Tibial nerve (tissue), 4 donors: ENCODE measurements around the gene PPP6R1. TPM values are rescaled to one million over a fixed set of nuclear protein-coding genes. Genes with fewer than 3 reads are reported as not detected.
A peak's percentile ranks its signal among the peaks of the same experiment; 100 is the strongest.

ENCODE experiments used
- DNase-seq, 2 donors: peaks; one replicate each; pipeline ENCODE4 v3.0.0-alpha.2; 2019; ENCODE audit warnings: low spot score in 2 of 2
- H3K27ac ChIP-seq, 4 donors: fragments of 200-600 bp; sonication (generic) in 3 of 4; one replicate each; pipeline ENCODE4 v1.5.1; 2017 to 2019; ENCODE audit warnings: mild to moderate bottlenecking in 1 of 4
- H3K27me3 ChIP-seq, 2 donors: fragments of 200-600 bp; sonication (generic) in 1 of 2; one replicate each; pipeline versions ENCODE4 v1.5.1 to v1.6.0; 2017 to 2019
- H3K36me3 ChIP-seq, 3 donors: fragments of 200-600 bp; sonication (generic); one replicate each; pipeline ENCODE4 v1.5.1; 2018 to 2019
- H3K4me1 ChIP-seq, 4 donors: fragments of 200-600 bp; sonication (generic) in 3 of 4; one replicate each; pipeline ENCODE4 v1.5.1; 2017 to 2019
- H3K4me3 ChIP-seq, 4 donors: fragments of 200-600 bp; sonication (generic) in 3 of 4; one replicate each; pipeline ENCODE4 v1.5.1; 2017 to 2019; ENCODE audit warnings: mild to moderate bottlenecking in 1 of 4, moderate library complexity in 1 of 4
- H3K9me3 ChIP-seq, 4 donors: fragments of 200-600 bp; sonication (generic) in 3 of 4; one replicate each; pipeline ENCODE4 v1.5.1; 2017 to 2019
- EP300 ChIP-seq, 2 donors: sonication (generic); formaldehyde crosslinking; IDR thresholded peaks; one replicate each; pipeline ENCODE4 v1.6.1; 2017; ENCODE audit warnings: antibody characterized with exemption in 2 of 2, mild to moderate bottlenecking in 1 of 2
- POLR2A ChIP-seq, 2 donors: fragments of 450-650 bp; IDR thresholded peaks; one replicate each; pipeline ENCODE4 v1.6.1; 2017; ENCODE audit warnings: antibody characterized with exemption in 2 of 2, mild to moderate bottlenecking in 2 of 2, moderate library complexity in 2 of 2
- whole genome bisulfite sequencing, 2 donors: methylation state at CpG; one replicate each; pipeline ENCODE4 v1.1.5; 2018; 5-methylcytosine and 5-hydroxymethylcytosine counted together
- total RNA-seq, 4 donors: library from RNA; depleted of rRNA; stranded (reverse); fragments of >200 nt; gene quantifications; one replicate each; pipeline ENCODE4 v1.1.0, GENCODE V29; 2016
- TF ChIP-seq, protein P1 (sequence below), 5 experiments: fragments of 200-600 bp in 3 of 5; fragments of 450-650 bp in 2 of 5; sonication (generic) in 3 of 5; IDR thresholded peaks; one replicate each; pipeline ENCODE4 v1.5.1; 2016 to 2019; ENCODE audit warnings: antibody characterized with exemption in 5 of 5, mild to moderate bottlenecking in 3 of 5, moderate library complexity in 2 of 5

Gene PPP6R1
- total RNA-seq, 4 donors from 2014 or later, result 35.4 to 56.7 (median 40.7) TPM

DNA sequence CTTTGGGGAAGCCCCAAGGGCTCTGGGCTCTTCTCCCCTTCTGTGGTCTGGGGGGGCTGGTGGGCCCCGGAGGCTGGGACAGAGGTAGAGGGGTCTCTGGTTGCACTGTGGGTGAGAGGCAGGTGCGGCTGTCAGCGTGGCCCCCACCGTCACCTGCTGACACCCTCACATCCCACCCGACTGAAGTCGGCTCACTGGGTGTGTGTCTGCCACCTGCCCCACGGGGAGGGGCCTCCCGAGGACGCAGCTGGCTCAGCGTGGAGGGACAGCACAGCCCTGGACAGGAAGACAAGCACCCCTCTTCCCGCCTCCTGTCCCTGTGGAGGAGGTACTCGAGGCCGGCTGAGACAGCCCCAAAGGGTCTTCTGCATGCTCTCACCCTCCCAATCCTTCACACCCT, 28.0 kb downstream of the PPP6R1 start:
- Histone ChIP-seq H3K27ac (no peak overlapping the region), H3K36me3 (peaks cover 0 to 97% (median 24%) of the 10 kb centered on the region in 3 donors), H3K27me3 (no peaks in the 10 kb centered on the region), H3K4me3 (no peak overlapping the region), H3K4me1 (no peaks in the 10 kb centered on the region), H3K9me3 (no peaks in the 10 kb centered on the region)
- TF ChIP-seq POLR2A (IDR thresholded peaks at IDR 0.05) (no peak), EP300 (IDR thresholded peaks at IDR 0.05) (no peak)
- TF ChIP-seq, protein P1, sequence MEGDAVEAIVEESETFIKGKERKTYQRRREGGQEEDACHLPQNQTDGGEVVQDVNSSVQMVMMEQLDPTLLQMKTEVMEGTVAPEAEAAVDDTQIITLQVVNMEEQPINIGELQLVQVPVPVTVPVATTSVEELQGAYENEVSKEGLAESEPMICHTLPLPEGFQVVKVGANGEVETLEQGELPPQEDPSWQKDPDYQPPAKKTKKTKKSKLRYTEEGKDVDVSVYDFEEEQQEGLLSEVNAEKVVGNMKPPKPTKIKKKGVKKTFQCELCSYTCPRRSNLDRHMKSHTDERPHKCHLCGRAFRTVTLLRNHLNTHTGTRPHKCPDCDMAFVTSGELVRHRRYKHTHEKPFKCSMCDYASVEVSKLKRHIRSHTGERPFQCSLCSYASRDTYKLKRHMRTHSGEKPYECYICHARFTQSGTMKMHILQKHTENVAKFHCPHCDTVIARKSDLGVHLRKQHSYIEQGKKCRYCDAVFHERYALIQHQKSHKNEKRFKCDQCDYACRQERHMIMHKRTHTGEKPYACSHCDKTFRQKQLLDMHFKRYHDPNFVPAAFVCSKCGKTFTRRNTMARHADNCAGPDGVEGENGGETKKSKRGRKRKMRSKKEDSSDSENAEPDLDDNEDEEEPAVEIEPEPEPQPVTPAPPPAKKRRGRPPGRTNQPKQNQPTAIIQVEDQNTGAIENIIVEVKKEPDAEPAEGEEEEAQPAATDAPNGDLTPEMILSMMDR (IDR thresholded peaks at IDR 0.05), result no peak
- no peak for DNase-seq
- 88 to 89% methylated on average over 11 to 12 of the region's 13 CpGs for WGBS, 2 donors

DNA sequence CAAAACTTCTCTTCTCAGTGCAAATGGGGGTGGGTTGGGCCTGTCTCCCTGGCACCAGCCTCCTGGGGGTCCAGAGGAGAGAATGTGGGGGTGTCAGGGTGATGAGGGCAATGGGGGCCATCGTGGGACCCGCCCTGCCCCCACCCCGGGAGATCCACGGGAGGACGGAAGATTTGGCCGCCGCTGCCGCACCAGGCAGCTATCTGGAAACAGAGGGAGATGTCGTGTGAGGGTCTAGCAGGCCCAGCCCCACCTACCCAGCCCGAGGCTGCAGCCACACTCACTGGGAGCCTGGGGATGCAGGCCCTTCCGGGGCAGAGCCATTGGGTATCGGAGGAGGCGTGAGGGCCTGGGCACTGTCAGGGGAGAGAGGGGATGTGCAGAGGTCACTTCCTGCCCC, 28.5 kb downstream of the PPP6R1 start:
- H3K27ac ChIP-seq, result no peak overlapping the region
- no peaks in the 10 kb centered on the region for H3K27me3 ChIP-seq
- no peak for DNase-seq
- H3K9me3 ChIP-seq, result no peaks in the 10 kb centered on the region
- TF ChIP-seq POLR2A (IDR thresholded peaks at IDR 0.05) (no peak), EP300 (IDR thresholded peaks at IDR 0.05) (no peak)
- TF ChIP-seq, protein P1 (IDR thresholded peaks at IDR 0.05), result no peak
- no peaks in the 10 kb centered on the region for H3K4me1 ChIP-seq
- 69% methylated on average over 13 of the region's 13 CpGs; no CpG with 5 or more reads in 1 of the 2 donors for WGBS, 2 donors
- no peak overlapping the region for H3K4me3 ChIP-seq
- peaks cover 0 to 95% (median 24%) of the 10 kb centered on the region in 3 donors for H3K36me3 ChIP-seq

DNA sequence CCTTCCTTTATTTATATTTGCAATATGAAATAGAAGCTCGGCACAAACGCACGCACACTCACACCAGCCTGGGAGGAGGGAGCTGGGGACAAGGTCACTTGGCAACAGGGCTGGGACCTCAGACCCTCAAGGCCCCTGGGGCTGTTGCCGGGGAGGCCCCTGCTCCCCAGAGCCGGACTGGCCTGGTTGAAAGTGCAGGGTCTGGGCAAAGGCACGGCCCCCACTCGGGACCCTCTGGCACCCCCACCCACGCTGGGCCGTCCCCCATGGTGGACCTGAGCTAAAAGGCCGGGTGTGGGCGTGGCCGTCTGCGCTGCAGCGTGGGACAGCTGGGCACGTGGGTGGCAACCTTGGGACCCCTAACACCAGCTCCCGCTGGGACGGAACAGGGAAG, 29.0 kb downstream of the PPP6R1 start:
- no peak overlapping the region for H3K27ac ChIP-seq
- H3K4me3 ChIP-seq, result no peak overlapping the region
- H3K36me3 ChIP-seq, result peaks cover 0 to 90% (median 24%) of the 10 kb centered on the region in 3 donors
- 78 to 80% methylated on average over 16 of the region's 17 CpGs for WGBS, 2 donors
- DNase-seq, result no peak
- no peaks in the 10 kb centered on the region for H3K9me3 ChIP-seq
- TF ChIP-seq, protein P1 (IDR thresholded peaks at IDR 0.05), result no peak
- TF ChIP-seq EP300 (IDR thresholded peaks at IDR 0.05), result no peak
- TF ChIP-seq POLR2A (IDR thresholded peaks at IDR 0.05), result no peak
- H3K4me1 ChIP-seq, result no peaks in the 10 kb centered on the region
- no peaks in the 10 kb centered on the region for H3K27me3 ChIP-seq

DNA sequence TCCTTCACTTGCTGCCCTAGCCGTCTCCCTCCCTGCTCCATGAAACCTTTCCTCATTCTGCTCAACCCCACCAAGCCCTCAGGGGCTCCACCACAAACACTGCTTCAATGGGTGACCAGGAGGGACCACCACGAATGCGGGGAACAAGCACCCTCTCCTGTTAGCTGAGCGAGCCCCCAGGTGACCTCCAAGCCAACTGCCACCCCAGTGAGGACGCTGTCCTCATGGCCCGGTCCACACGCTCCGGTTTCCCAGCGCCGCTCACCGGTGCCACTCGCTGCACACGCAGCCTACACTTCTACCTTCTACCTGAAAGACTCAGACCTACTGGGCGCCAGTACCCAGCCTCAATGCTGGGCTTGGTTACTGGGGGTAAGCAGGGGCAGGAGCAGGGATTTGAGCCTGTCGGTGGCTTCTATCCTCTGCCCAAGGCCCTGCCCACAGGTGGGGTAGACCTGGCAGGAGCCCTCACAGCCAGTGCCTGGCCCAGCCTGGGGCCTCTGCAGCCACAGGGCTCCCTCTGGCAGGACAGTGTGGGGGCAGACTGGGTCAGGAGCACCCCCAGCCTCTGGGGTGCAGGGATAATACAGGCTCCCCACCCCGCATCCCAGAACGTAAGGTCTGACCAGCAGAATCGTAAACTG, 29.6 kb downstream of the PPP6R1 start:
- no peak for TF ChIP-seq EP300 (IDR thresholded peaks at IDR 0.05)
- no peak for TF ChIP-seq POLR2A (IDR thresholded peaks at IDR 0.05)
- TF ChIP-seq, protein P1 (IDR thresholded peaks at IDR 0.05), result no peak
- Histone ChIP-seq H3K4me3 (no peak overlapping the region), H3K9me3 (no peaks in the 10 kb centered on the region), H3K27ac (peak overlapping the region in 1 of 4 donors; percentile 53), H3K27me3 (no peaks in the 10 kb centered on the region), H3K36me3 (peaks cover 0 to 84% (median 24%) of the 10 kb centered on the region in 3 donors), H3K4me1 (no peaks in the 10 kb centered on the region)
- 87 to 94% methylated on average over 17 to 18 of the region's 18 CpGs for WGBS, 2 donors
- no peak for DNase-seq

DNA sequence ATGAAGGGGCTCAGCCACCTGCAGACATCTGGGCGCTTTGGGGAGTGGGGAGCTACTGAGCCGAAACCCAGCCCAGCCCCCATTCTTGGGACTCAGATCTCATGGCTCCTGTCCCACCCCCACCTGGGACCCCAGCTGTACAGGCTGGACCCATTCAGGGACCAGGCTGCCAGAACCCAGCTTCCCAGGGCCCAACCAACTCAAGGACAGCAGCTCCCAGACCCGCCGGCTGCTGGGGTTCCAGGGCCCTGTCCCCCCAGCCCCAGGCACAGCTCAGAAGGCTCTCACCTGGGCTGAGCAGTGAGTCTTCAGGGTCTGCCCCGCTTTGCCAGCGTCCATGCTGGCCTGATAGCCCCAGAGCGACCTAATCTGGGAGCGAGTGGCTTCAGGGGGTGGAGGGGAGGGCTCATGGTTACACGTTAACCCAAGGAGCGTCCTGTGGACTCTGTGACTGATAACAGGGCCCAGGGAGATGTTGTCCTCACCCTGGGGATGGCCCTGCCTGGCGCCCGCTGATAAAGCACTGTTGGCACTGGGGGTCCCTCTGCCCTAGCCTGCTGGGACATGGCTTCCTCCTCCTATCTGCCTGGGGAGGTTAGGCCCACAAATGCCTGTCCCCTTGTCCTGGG, 30.3 kb downstream of the PPP6R1 start, which contains the start of gene TMEM86B:
TMEM86B (minus strand) TSS at position 361 of the 629 bp plus-strand sequence; CDS start at position 339, 22 bp downstream.
- Histone ChIP-seq H3K4me3 (no peak within 1 kb of the TSS), H3K9me3 (no peaks in the 10 kb centered on the region), H3K4me1 (no peaks in the 10 kb centered on the region), H3K27ac (peak within 1 kb of the TSS in 1 of 4 donors; percentile 53), H3K27me3 (no peaks in the 10 kb centered on the region), H3K36me3 (peaks cover 0 to 77% (median 24%) of the 10 kb centered on the region in 3 donors)
- DNase-seq, result no peak
- TF ChIP-seq, protein P1 (IDR thresholded peaks at IDR 0.05), result no peak
- whole genome bisulfite sequencing, 2 donors, result 84 to 89% methylated on average over 3 to 12 of the region's 12 CpGs
